Measurements from ENCODE around the gene MPO. TPM values are rescaled to one million over a fixed set of nuclear protein-coding genes. Genes with fewer than 3 reads are reported as not detected.

The MPO gene, protein sequence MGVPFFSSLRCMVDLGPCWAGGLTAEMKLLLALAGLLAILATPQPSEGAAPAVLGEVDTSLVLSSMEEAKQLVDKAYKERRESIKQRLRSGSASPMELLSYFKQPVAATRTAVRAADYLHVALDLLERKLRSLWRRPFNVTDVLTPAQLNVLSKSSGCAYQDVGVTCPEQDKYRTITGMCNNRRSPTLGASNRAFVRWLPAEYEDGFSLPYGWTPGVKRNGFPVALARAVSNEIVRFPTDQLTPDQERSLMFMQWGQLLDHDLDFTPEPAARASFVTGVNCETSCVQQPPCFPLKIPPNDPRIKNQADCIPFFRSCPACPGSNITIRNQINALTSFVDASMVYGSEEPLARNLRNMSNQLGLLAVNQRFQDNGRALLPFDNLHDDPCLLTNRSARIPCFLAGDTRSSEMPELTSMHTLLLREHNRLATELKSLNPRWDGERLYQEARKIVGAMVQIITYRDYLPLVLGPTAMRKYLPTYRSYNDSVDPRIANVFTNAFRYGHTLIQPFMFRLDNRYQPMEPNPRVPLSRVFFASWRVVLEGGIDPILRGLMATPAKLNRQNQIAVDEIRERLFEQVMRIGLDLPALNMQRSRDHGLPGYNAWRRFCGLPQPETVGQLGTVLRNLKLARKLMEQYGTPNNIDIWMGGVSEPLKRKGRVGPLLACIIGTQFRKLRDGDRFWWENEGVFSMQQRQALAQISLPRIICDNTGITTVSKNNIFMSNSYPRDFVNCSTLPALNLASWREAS
- total RNA-seq: not detected in 2 replicates

DNA sequence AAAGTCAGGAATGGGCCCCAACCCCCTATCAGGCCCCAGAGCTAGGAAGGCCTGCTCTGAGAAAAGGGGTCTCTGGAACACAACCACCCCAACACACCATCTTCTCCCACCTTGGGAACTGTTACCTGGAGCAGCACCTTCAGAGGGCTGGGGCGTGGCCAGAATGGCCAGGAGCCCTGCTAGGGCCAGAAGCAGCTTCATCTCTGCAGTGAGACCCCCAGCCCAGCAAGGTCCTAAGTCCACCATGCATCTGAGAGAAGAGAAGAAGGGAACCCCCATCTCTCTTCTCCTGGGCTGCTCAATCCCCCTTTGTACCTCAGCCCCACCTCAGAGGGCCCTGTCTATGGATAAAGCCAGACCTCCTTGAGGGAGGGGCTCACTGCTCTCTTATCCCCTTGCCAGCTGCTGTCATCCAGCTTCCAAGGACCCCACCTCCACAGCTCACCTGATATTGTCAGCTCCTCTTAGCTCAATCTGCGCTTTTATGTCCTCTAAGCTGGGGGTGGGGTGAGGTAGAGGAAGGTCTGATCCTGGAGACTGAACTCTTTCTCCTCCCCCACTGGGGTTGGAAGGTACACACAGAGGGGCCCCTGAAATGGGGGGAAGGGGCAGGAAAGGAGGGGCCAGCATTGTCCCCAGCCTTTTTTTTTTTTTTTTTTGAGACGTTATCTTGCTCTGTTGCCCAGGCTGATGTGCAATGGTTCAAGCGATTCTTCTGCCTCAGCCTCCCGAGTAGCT is at the start of gene MPO:
MPO (minus strand) TSS at position 456 of the 738 bp plus-strand sequence; CDS start at position 279, 177 bp downstream.
- intact Hi-C loops (cut with micrococcal nuclease): no loop called here

DNA sequence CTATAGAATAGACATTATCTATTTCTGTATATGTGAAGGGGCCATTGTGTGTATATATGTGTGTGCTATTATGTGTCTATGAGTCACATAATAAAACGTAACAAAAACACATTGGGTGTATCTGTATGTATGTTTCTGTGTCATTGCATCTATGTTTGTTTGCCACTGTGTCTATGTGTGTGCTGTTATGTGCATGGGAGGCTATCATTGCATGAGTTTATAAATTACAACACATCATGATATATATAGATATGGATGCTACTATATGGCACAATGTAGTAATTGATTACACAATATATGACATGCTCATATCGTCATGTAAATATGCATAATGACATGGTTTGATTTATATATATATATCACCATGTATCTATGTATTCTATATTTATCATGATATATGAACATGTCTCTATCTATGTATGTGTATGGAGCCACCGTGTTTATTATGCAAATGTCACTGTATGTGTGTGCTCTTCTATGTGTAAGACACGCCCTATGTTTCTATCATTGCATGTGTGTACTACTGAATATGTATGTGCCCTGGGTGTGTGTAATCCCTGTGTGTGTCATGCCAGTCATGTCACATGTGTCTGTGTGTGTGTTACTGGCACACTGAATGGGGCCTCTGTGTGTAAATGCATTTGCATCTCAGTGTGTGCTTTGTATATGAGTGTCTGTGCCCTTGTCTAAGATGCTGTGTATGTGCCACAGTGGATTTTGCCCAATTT is 49.2 kb upstream of the MPO start:
- intact Hi-C loops (cut with micrococcal nuclease): loop anchor here (1.0 to 5.0 kb wide), 6 partner anchors 8 to 1507 kb away; partner anchors contain the start of genes RNF43 and SUPT4H1

DNA sequence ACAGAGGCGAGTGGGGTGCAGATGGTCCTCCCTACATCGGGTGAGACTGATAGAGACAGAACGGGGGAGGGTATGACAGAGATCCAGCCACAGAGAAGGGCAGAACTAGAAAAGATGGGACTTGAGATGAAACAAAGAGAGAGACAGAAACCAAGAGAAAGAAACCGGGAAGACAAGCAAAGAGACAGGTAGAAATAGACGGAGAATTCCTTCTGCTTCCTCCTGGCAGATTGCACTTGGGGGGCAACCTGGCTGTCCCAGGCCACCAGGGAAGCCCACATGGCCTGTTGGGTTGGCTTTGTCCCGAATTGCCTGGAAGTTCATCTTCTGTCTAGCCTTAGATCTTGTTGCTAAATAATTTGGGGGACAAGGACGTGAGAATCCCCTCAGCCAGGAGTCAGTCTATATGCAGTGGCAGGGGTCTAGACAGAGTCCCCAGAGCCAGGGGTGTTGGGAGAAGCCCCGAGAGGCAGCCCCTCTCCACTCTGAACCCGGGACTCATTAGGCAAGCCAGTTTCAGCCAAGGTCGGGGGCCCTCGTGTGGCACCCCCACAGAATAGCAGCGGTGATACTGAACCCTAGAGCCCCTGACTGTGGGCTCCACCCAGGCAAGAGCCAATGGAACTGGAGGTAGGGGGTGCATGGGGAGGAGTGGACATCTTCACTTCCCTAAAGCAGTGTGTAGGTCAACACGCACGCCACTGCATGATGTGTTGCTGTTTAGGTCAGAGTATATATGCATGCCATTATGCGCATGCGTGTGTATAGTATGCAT is 48.5 kb upstream of the MPO start:
- intact Hi-C loops (cut with micrococcal nuclease): loop anchor here (1.0 kb wide), 5 partner anchors 9 to 188 kb away; partner anchors contain the start of genes RNF43 and SUPT4H1

DNA sequence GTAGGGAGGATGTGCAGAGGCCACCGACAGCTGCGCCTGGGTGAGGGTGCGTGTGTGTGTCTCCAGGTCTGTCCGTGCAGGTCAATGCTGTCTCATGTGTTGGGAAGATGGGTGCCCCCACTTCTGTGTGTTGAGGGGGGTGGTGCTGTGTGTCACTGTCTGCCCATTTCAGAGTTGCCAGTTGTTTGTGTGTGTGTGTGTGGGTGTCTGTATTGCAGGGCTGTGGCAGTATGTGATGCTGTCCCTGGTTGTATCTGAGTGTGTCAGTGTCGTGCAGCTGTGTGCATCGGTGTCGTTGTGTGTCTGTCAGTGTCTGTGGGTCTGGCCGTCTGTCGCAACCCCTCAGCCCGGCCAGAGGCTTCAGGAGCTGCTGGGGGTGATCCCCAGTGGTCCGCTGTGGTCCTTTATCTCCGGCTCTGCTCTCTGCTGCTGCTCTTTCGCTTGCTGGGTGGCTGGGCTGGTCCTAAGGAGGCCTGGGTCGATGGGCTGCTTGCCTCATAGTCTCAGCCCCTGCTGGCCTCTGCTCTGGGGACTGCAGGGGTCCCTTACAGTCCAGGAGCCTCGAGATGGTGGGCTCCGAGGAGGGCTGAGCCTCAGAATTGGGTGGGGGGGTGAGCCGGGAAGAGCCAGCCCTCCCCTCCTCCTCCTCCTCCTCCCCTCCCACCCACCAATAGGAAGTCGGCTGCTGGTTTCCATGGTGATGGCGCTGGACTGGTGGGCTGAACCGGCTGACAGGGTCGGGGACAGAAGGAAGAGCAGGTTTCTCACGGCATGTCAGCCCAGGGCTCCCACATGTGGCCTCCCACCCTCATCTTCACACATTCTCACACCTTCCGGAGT is 47.7 kb upstream of the MPO start, which contains the start of gene TSPOAP1:
TSPOAP1 (minus strand) TSS at position 601 of the 840 bp plus-strand sequence. CDS start 875 bp downstream, outside the sequence.
- intact Hi-C loops (cut with micrococcal nuclease): loop anchor here (1.0 kb wide), 6 partner anchors 10 to 189 kb away; partner anchors contain the start of genes RNF43 and SUPT4H1

DNA sequence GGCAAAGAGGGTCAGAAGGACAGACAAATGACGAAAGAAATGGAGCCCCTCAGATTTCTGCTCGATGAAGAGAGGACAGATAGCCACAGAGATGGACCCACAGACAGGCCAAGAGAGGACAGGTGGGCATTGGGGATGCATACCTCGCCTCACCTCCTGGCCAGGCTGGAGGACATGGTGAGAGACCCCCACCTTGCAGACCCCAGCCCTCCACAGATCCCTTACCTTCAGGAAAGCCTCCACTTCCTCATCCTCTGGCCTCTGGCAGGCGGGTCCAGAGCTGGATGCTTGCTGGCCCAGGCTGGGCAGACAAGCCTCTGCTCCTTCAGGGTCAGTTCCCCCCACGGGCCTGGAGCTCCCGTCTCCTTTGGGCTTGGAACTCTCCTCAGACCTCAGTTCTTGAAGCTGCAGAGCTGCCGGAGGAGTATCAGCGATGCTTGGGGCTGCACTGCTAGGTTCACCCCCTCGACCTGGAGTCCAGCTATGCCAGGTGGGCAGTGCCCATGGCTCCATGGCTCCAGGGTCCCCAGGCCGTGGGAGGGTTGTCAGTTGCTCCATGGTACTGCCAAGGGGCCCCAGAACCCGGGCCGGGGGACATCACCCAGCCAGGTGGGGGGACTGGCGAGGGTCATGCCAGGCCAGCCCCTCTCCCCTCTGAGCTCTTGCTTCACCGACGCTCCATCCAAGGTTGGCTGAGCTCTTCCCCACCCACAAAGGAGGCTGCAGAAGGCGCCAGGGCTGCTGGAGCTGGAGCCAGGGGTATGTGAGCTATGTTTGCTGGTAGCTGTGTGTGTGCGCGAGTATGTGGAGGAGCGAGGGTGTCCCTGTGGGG is 46.8 kb upstream of the MPO start:
- intact Hi-C loops (cut with micrococcal nuclease): loop anchor here (1.0 kb wide), 1 partner anchor 10 kb away; no protein-coding TSS in a partner anchor

DNA sequence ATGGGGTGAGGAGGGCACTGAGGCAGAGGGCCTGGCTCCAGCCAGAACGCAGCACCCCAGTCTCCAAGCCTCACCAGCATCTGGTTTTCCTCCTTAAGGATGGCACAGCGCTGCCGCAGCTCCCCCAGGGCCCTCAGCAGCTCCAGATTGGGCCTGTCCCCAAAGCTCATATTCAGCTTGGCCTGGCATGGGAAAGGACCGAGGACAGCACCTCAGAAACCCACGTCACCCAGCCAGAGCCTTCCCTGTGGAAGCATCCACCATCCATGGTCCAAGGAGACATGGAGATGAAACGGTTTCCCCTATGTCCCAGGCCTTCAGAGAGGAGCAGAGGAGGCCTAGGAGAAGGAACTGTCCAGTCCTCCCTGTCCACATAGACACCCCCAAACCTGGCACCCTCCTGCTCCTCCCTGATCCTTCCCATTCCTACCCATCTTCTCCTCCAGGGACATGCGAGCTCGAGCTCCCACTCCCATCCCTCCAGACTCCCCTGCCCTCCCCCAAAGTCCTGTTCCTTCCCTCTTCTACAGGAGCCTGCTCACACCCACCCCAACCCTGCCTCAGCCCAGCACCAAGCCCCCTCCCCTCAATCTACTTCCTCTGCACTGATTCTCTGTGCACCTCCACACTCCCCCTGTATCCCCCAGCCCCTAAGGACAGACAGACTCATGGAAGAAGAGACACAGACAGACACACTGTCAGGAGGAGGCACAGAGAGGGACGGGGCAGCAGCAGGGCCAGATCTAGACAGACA is 46.1 kb upstream of the MPO start:
- intact Hi-C loops (cut with micrococcal nuclease): no loop called here

DNA sequence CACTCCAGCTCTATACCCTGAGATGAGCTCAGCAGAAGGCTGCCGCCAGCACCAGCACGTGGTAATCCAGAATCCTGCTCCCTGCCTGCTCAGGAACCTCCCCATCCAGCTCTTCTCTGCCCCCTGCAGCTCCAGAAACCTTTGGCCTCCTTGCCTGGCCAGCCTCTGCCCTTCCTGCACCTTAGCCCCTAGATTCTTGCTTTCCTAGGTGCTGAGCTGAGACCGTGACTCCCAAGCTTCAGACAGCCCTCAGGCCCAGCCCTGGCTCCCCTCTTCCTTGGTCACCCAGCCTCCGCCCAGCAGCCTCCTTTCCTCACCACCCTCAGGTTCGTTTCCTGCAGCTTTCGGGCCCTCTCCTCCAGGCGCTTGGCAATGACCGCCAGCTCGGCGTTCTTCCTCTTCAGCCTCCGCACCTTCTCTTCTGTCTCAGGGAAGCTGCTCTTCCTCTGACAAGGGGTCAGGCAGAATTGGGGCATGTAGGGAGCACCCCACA is 45.3 kb upstream of the MPO start:
- intact Hi-C loops (cut with micrococcal nuclease): no loop called here

DNA sequence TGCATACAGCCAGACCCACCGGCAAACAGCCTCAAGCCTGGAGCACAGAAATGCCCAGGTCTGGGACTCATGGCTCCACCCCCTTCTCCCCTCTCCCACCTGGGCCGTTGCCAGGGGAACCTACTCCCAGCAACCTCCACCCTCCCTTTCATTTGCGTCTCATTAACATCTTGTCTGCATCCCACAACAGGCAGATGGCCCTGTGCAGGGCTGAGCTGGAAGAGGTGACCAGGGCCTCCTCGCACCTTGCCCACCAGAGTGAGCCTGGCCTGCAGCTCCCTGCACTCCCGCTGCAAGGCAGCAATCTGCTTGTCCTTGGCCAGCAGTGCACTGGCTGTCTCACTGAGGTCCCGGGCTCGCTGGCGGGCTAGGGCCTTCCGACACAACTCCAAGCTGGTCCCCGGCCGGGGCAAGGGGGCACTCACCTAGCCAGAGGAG is 44.6 kb upstream of the MPO start:
- intact Hi-C loops (cut with micrococcal nuclease): no loop called here

DNA sequence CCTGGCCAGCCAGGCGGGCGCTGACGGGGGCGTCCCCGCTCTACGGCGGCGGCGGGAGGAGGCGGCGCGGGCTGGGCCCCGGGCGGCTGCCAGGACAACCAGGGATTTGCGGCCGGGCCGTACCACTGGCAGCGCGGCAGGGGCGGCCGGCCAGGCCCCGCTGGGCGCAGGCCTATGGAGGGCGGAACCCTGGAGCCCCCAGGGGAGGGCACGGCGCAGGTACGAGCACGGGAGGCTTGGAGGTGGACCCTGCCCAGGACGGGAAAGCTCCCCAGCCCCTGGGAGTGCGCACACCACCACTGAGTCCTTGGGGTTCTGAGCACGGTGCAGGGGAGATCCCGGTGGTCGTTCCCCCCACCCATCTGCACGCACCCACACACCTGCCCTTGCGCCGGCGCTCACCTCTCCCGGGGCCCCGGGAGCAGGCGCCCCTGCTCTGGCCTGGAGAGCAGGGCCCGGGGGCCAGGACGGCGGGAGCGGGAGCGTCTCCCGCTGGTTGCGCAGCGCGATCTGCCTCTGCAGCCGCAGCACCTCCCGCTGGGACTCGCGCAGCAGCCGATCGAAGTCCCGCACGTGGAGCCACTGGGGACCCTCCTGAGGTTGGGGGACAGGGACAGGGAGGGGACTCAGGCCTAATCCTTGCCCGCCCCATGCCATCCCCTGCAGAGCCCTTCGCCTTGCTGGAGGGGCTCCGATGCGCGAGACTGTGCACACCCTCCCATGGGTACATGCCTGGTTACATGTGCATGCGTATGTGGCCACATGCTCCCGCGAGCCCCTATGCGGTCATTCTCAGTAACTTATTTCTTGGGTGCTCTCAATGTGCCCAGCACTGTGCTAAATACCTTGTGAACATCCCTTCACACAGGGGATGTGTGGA is 43.9 kb upstream of the MPO start:
- intact Hi-C loops (cut with micrococcal nuclease): no loop called here

DNA sequence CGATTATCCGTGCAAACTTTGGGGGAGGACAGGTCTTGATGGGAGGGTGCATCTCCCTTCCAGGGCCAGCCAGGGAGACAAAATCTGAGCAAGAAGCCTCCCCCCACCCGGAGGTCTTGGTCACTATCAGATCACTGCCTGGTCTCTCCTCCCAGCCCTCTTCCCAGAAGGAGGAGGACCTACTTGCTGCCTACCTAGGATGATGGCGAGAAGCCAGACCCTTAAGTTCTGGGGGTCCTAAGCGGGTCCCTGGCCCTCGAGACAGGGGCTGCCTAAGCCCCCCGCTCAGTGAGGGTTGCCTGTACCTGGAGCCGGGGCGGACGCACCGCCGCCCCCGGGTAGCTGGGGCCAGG is 43.3 kb upstream of the MPO start:
- intact Hi-C loops (cut with micrococcal nuclease): no loop called here

DNA sequence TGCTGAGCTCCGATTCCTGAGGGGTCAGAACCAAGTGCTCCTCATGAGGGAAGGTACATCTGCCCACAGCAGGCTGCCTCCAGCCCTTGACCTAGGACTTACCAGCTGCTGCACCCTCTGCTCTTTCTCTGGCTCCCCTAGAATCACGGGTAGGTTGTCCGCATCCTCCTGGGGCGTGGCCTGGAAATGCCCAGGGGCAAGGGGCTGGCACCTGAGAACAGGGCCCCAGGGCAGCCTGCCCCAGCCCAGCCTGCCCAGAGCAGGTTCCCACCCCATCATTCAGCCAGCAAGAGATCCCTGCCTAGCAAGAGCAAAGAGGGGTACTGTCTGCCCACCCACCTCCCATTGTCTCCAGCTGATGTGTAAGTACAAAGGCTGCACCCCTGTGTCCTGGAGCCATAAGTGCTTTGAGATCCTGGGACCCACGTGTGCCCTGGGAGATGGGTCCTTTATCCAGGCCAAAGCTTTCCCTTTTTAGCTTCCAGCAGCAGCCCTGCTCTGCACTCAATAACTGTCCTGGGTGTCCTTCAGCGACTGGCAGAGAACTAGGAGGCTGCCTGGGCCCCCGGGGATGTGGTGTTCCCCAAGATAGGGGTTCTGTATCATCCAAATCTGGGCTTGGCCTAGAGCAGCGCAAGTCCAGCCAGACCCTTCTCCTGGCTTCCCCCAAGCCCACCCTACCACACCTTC is 42.8 kb upstream of the MPO start:
- intact Hi-C loops (cut with micrococcal nuclease): no loop called here

DNA sequence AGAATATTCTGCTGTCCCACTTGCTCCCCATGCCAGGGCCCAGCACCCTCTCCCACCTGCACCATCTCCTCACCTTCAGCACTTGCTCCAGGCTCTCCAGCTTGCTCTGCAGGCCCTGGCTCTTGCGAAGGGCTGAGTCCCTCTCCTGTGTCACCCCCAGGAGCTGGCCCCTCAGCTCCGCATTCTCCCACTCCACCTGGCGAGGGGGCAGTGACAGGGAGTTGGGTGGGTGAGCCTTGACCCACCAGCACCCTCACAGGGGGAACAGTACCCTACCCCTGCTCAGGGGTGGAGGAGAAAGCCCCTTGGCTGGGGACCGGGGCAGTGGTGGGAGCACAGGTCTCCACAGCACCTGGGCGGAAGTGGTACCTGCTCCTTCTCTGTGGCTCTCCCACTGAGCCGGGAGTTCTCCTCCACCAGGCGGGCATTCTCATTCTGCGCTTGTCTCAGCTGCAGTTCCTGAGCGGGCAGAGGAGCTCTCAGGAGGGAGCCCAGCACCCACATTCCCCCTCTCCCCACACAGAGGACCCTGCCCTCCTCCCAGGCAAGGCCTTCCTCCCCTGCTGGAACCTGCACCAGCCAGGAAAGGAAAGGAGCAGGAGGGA is 41.9 kb upstream of the MPO start:
- intact Hi-C loops (cut with micrococcal nuclease): no loop called here

DNA sequence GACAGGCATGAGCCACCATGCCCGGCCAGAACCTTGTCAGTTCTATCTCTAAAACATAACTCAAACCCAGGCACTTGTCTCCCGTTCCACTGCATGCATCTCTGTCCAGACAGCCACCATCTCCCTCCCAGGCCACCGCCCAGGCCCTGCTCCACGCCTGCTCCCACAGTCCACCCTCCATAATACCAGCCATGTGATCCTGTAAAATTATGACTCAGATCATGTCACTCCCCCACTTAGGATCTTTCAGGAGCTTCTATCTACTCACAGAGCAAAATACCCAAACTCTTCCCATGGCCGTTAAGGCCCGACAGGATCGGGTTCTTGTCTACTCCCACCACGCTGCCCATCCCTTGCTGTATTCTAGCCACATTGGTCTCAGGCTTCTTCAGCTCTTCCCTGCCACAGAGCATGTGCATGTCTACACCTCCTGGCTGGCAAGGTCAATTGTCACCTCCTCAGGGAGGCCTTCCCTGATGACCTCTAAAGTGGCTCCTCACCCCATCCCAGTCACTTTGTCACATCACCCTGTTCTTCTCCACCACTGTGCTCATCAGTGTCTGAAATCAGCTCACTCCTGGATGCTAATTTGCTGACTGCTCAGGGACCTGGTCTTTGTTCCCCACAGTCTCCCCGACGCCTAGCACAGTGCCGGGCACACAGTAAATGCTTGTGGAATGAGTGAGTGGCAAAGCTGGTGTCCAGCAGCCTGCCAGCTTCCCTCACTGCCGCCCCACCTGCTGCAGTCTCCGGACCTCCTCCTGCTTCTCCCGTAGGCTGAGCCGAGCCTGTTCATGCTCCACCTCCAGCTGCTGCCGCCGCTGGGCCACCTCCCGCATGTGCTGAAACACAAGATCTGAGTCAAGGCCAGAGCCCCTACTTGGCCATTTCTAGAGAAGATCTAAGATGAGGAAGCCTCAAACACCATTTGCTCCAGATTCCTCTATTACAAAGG is 41.1 kb upstream of the MPO start:
- intact Hi-C loops (cut with micrococcal nuclease): no loop called here
